Endothelial cell of umbilical vein (primary cell): ENCODE data around the gene LRRC14B. TPM values are rescaled to one million over a fixed set of nuclear protein-coding genes. Genes with fewer than 3 reads are reported as not detected.

ENCODE experiments used
- BruUV-seq: library from RNA; stranded (reverse); fragments of 400-500 nt; replicated peaks from 2 replicates; lab custom pipeline; 2021; lab: Mats Ljungman, UMichigan
- CTCF ChIA-PET: fragments of 300-600, 350-600 bp; sonication (Branson Sonifier 250); formaldehyde crosslinking; loops from one replicate; lab custom pipeline; 2021; ENCODE audit warnings: antibody characterized with exemption, inconsistent platforms; lab: Charles Lee
- POLR2A ChIA-PET: fragments of 300-600, 350-600 bp; sonication (Branson Sonifier 250); formaldehyde crosslinking; loops from one replicate; lab custom pipeline; 2021; ENCODE audit warnings: antibody characterized with exemption, inconsistent platforms; lab: Charles Lee
- DNase-seq: peaks from one replicate; pipeline ENCODE4 v3.0.0-alpha.2; 2011; ENCODE audit warnings: low read depth, low spot score
- FAIRE-seq: peaks from 2 replicates; lab custom pipeline; 2011; peaks lifted over from hg19 to GRCh38; lab: Jason Lieb, UNC
- H2AFZ ChIP-seq: 2 replicates; pipeline ENCODE4 v1.6.0; 2012; ENCODE audit warnings: low read depth, low read length, control low read depth, inconsistent platforms
- H3K27ac ChIP-seq: 2 replicates; pipeline ENCODE4 v1.5.1; 2011; ENCODE audit warnings: low read depth, mild to moderate bottlenecking, control low read depth, low read length, moderate library complexity; ENCODE audit not compliant: insufficient read depth
- H3K27me3 ChIP-seq, 2 experiments: 2 replicates each; pipeline versions ENCODE4 v1.6.0 to v1.6.1; 2011; ENCODE audit warnings: low read length in 2 of 2, mixed read lengths in 1 of 2; ENCODE audit not compliant: control insufficient read depth in 2 of 2, insufficient read depth in 2 of 2
- H3K36me3 ChIP-seq, 2 experiments: 2 replicates in 1 of 2; 3 replicates in 1 of 2; pipeline ENCODE4 v1.5.1; 2011; ENCODE audit warnings: low read length in 2 of 2, mild to moderate bottlenecking in 1 of 2, moderate library complexity in 1 of 2; ENCODE audit not compliant: control insufficient read depth in 2 of 2, insufficient read depth in 2 of 2; ENCODE audit errors: extremely low read depth in 1 of 2
- H3K4me1 ChIP-seq: 3 replicates; pipeline ENCODE4 v1.5.1; 2011; ENCODE audit warnings: mild to moderate bottlenecking, low read length; ENCODE audit not compliant: control insufficient read depth, insufficient read depth; ENCODE audit errors: extremely low read depth
- H3K4me2 ChIP-seq: 2 replicates; pipeline ENCODE4 v1.6.1; 2011; ENCODE audit warnings: low read length, control low read depth, mixed read lengths; ENCODE audit not compliant: insufficient read depth
- H3K4me3 ChIP-seq, 3 experiments: fragments of 200-600 bp in 1 of 3; sonication (generic), shearing (Covaris generic) in 1 of 3; replicated peaks in 1 of 3; 2 replicates each; pipeline ENCODE4 v1.5.1; 2011 to 2016; ENCODE audit warnings: control low read depth in 3 of 3, low read length in 3 of 3, mild to moderate bottlenecking in 2 of 3, inconsistent platforms in 1 of 3, low read depth in 1 of 3, moderate library complexity in 1 of 3; ENCODE audit not compliant: insufficient read depth in 1 of 3
- H3K79me2 ChIP-seq: 2 replicates; pipeline ENCODE4 v1.6.0; 2012; ENCODE audit warnings: low read length, inconsistent platforms; ENCODE audit not compliant: control insufficient read depth, insufficient read depth
- H3K9ac ChIP-seq: replicated peaks from 2 replicates; pipeline ENCODE3; 2011; ENCODE audit warnings: low read length, control low read depth; ENCODE audit not compliant: insufficient read depth; ENCODE audit errors: extremely low read depth
- H3K9me1 ChIP-seq: replicated peaks from 3 replicates; pipeline ENCODE4 v1.6.0; 2011; ENCODE audit warnings: mild to moderate bottlenecking, low read length; ENCODE audit not compliant: control insufficient read depth, insufficient read depth; ENCODE audit errors: extremely low read depth
- H3K9me3 ChIP-seq: replicated peaks from 2 replicates; pipeline ENCODE4 v1.5.1; 2012; ENCODE audit warnings: low read length, inconsistent platforms; ENCODE audit not compliant: control insufficient read depth, insufficient read depth
- H4K20me1 ChIP-seq: replicated peaks from 2 replicates; pipeline ENCODE3; 2011; ENCODE audit warnings: mild to moderate bottlenecking, low read length; ENCODE audit not compliant: control insufficient read depth, insufficient read depth; ENCODE audit errors: extremely low read depth
- CTCF ChIP-seq, 2 donors: IDR thresholded peaks; 1 replicate in 1 of 2; 2 replicates in 1 of 2; pipeline ENCODE4 v1.5.1; 2011; ENCODE audit warnings: low read length in 2 of 2, mild to moderate bottlenecking in 2 of 2, moderate library complexity in 2 of 2, control low read depth in 1 of 2, inconsistent platforms in 1 of 2, low read depth in 1 of 2; ENCODE audit not compliant: insufficient read depth in 1 of 2; ENCODE audit errors: extremely low read depth in 1 of 2
- EZH2 ChIP-seq: IDR thresholded peaks from 2 replicates; pipeline ENCODE4 v1.6.1; 2012; ENCODE audit warnings: borderline replicate concordance, low read depth, mild to moderate bottlenecking, moderate library complexity, low read length, inconsistent platforms; ENCODE audit not compliant: severe bottlenecking
- FOS ChIP-seq: IDR thresholded peaks from 2 replicates; pipeline ENCODE4 v1.6.1; 2011; ENCODE audit warnings: mild to moderate bottlenecking, low read length, moderate library complexity, borderline replicate concordance; ENCODE audit not compliant: insufficient read depth
- GATA2 ChIP-seq: IDR thresholded peaks from 2 replicates; pipeline ENCODE4 v1.7.0; 2011; ENCODE audit warnings: low read depth, mild to moderate bottlenecking, moderate library complexity, mixed read lengths, low read length; ENCODE audit not compliant: insufficient read length, insufficient read depth
- JUN ChIP-seq: IDR thresholded peaks from 2 replicates; pipeline ENCODE4 v1.6.1; 2011; ENCODE audit warnings: borderline replicate concordance, low read depth; ENCODE audit not compliant: insufficient read length, insufficient read depth
- MAX ChIP-seq: IDR thresholded peaks from 2 replicates; pipeline ENCODE4 v1.6.1; 2011; ENCODE audit not compliant: insufficient read depth, insufficient read length
- MYC ChIP-seq: IDR thresholded peaks from one replicate; pipeline ENCODE4 v1.6.1; 2011; ENCODE audit warnings: mild to moderate bottlenecking, low read depth, low read length
- POLR2A ChIP-seq: IDR thresholded peaks from 2 replicates; pipeline ENCODE4 v1.6.1; 2012; ENCODE audit warnings: low read depth, mild to moderate bottlenecking, control low read depth, low read length
- POLR2AphosphoS5 ChIP-seq: IDR thresholded peaks from 2 replicates; pipeline ENCODE4 v1.6.1; 2012; ENCODE audit warnings: low read depth, mild to moderate bottlenecking, control low read depth, low read length, moderate library complexity; ENCODE audit not compliant: insufficient read depth
- dilution Hi-C: fragments of 300-500 bp; cut with MboI; formaldehyde crosslinking; loops from one replicate; pipeline ENCODE4 v1.15.0; 2019; ENCODE audit warnings: low sequenced_read_pairs; ENCODE audit not compliant: extremely low pct_ligation_motif_present
- intact Hi-C: fragments of 100-400 bp; cut with micrococcal nuclease; formaldehyde crosslinking; loops from one replicate; pipeline ENCODE4 v1.10.0; 2022
- polyA plus RNA-seq, 4 experiments: library from polyadenylated mRNA; depleted of rRNA in 3 of 4; stranded (reverse) in 3 of 4; unstranded in 1 of 4; fragments of >200 nt; gene quantifications; 2 replicates each; pipeline versions ENCODE4 v1.2.1 to v1.2.3, GENCODE V29; 2011 to 2012; ENCODE audit warnings: missing spikeins in 1 of 4
- total RNA-seq: library from RNA; stranded (reverse); gene quantifications from 2 replicates; pipeline ENCODE4 v1.2.3, GENCODE V29; 2021

LRRC14B gene
- total and polyA plus RNA-seq, 2 donors (not counting 3 experiments of a cell fraction or from before 2014, with no cell fraction given), result not detected

- FAIRE-seq, result no peak
- Histone ChIP-seq H3K9me3 (no peaks in the 10 kb centered on the region), H3K36me3 (no peaks in the 10 kb centered on the region), H3K4me3 (no peak overlapping the region), H3K27ac (no peak overlapping the region), H3K4me2 (no peak overlapping the region), H3K4me1 (no peaks in the 10 kb centered on the region), H4K20me1 (no peaks in the 10 kb centered on the region), H3K9ac (no peak overlapping the region), H3K9me1 (no peaks in the 10 kb centered on the region), H3K27me3 (peaks cover 0 to 5% of the 10 kb centered on the region in 2 experiments), H3K79me2 (no peaks in the 10 kb centered on the region), H2AFZ (no peak overlapping the region)
- TF ChIP-seq POLR2AphosphoS5, result no peak
- TF ChIP-seq POLR2A, result no peak
- no peak for TF ChIP-seq CTCF (IDR thresholded peaks at IDR 0.05; ENCODE audit: extremely low read depth in 1 of 2, insufficient read depth in 1 of 2, low read depth in 1 of 2, low read length in 2 of 2)
- no peak for TF ChIP-seq MYC
- TF ChIP-seq MAX, result no peak
- TF ChIP-seq EZH2, result no peak
- no peak for TF ChIP-seq JUN
- no peak for TF ChIP-seq FOS
- TF ChIP-seq GATA2, result no peak
- no peak for DNase-seq
- CTCF ChIA-PET, result no interaction called here
- dilution Hi-C loops (no loop called here), intact Hi-C loops (no loop called here)
- BruUV-seq, result no TSS peak
- POLR2A ChIA-PET, result no interaction called here
Observed at GRCh38 chr5:150746-151145, 40.5 kb upstream of the LRRC14B start.
